ENCODE data around the gene ERBB4.

The ERBB4 gene

GRCh38 chr2:212226114-212226513 is 312.5 kb downstream of the ERBB4 start:
- TF ChIP-seq CTCF (IDR thresholded peaks at IDR 0.05) (no peak), ZFX (IDR thresholded peaks at IDR 0.05; ENCODE audit: borderline replicate concordance) (no peak)
- no peak overlapping the region for H3K27ac ChIP-seq

GRCh38 chr2:212223696-212224095 is 314.9 kb downstream of the ERBB4 start:
- TF ChIP-seq CTCF (IDR thresholded peaks at IDR 0.05) (no peak), ZFX (IDR thresholded peaks at IDR 0.05; ENCODE audit: borderline replicate concordance) (no peak)
- H3K27ac ChIP-seq = no peak overlapping the region

GRCh38 chr2:212213191-212213590 is 325.4 kb downstream of the ERBB4 start:
- H3K27ac ChIP-seq = no peak overlapping the region
- no peak for TF ChIP-seq CTCF (IDR thresholded peaks at IDR 0.05)
- no peak for TF ChIP-seq ZFX (IDR thresholded peaks at IDR 0.05; ENCODE audit: borderline replicate concordance)

- no peak for TF ChIP-seq CTCF (IDR thresholded peaks at IDR 0.05)
- TF ChIP-seq ZFX (IDR thresholded peaks at IDR 0.05; ENCODE audit: borderline replicate concordance) = no peak
- no peak overlapping the region for H3K27ac ChIP-seq
These were observed 330.1 kb downstream of the ERBB4 start for GRCh38 chr2:212208467-212208866.

GRCh38 chr2:212197776-212198175 is 340.8 kb downstream of the ERBB4 start:
- no peak overlapping the region for H3K27ac ChIP-seq
- TF ChIP-seq ZFX (IDR thresholded peaks at IDR 0.05; ENCODE audit: borderline replicate concordance) (no peak), CTCF (IDR thresholded peaks at IDR 0.05) (no peak)

GRCh38 chr2:212195626-212196025 is 343.0 kb downstream of the ERBB4 start:
- TF ChIP-seq CTCF (IDR thresholded peaks at IDR 0.05) (no peak), ZFX (IDR thresholded peaks at IDR 0.05; ENCODE audit: borderline replicate concordance) (no peak)
- no peak overlapping the region for H3K27ac ChIP-seq

- TF ChIP-seq CTCF (IDR thresholded peaks at IDR 0.05) (no peak), ZFX (IDR thresholded peaks at IDR 0.05; ENCODE audit: borderline replicate concordance) (no peak)
- no peak overlapping the region for H3K27ac ChIP-seq
These were observed 344.2 kb downstream of the ERBB4 start for GRCh38 chr2:212194396-212194795.

Data from 22Rv1 (cell line).